ENCODE measurements around the gene ARNT2.

ARNT2 gene

GRCh38 chr15:80468796-80469195 is 64.6 kb downstream of the ARNT2 start:
- no peak for DNase-seq

- no peak for DNase-seq
These were observed 67.7 kb downstream of the ARNT2 start for GRCh38 chr15:80471881-80472280.

- no peak for DNase-seq
These were observed 69.4 kb downstream of the ARNT2 start for GRCh38 chr15:80473286-80474223.

GRCh38 chr15:80474224-80475215 is 70.3 kb downstream of the ARNT2 start:
- DNase-seq, result no peak

DNA sequence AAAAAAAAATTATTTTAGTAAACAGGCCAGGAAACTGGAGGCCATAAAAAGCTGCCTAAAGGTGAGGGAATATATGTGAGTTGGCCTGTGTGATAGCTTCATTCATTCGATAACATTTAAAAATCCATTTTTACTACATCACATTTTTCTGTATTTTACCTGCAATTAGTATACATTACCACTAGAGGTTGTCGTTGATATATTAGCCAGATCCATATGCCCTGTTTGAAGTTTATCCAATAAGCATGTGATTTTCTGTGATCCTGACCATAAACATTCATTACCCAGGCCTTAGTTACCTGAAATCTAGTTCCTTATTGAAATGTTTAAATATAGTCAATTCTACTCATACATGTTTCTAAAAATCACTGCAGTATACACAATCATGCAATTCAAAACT is 71.4 kb downstream of the ARNT2 start:
- DNase-seq, result no peak

DNA sequence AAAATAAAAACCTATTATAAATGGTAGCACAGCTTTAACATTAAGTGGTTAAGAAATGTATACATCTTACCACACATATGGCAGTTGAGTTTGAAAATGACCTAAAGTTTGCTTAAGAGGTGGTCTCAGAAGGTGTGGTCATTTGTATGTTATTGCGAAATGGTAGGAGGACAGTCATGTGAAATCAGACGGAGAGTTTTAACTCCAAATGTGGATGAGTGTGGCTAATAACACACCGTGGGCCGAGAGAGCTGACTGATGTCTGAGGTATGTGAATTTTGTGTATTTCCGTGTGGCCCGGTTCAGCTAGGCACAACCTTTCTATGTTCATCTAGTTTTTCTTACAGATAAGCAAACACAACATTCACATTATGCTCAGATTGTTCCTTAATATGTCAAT is 71.9 kb downstream of the ARNT2 start:
- no peak for DNase-seq

- DNase-seq, result no peak
These were observed 73.9 kb downstream of the ARNT2 start for GRCh38 chr15:80478075-80478474.

DNA sequence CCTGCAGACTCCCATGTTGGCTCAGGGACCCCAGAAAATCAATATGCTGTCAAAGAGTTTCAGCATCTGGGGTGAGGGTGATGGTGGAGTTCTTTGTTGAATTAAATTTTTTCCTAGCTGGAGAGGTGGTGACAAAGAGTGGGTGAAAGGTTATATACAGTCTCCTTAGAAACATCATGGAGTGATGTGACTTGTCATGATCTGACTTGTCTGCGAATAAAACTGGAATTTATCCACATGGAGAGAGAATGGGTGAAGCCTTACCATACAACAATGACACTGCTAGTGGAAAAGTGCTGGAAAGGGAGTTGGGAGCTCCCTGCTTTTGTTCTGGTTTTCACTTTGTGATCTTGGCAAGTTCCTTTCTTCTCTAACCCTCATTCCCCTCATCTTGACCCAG is 75.0 kb downstream of the ARNT2 start:
- DNase-seq, result no peak

GRCh38 chr15:80480171-80480811 is 76.1 kb downstream of the ARNT2 start:
- no peak for DNase-seq

GRCh38 chr15:80480909-80481308 is 76.7 kb downstream of the ARNT2 start:
- no peak for DNase-seq

DNA sequence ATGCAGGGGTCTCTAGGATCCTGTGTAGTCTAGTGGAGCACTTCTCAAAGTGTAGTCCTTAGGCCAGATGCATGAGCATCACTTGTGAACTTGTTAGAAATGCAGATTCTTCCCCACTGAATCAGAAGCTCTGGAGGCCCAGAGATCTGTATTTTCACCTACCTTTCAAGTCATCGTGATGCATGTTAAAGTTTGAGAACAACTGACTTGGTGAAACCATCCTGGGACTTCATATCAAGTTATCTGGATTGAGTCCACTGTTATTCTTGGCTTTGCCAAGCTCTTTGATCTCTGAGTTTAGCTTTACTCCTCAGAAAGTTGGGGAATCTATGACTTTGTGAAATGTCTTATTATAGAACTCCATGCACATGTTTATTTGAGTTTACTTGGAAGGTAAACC is 78.5 kb downstream of the ARNT2 start:
- DNase-seq, result no peak

DNA sequence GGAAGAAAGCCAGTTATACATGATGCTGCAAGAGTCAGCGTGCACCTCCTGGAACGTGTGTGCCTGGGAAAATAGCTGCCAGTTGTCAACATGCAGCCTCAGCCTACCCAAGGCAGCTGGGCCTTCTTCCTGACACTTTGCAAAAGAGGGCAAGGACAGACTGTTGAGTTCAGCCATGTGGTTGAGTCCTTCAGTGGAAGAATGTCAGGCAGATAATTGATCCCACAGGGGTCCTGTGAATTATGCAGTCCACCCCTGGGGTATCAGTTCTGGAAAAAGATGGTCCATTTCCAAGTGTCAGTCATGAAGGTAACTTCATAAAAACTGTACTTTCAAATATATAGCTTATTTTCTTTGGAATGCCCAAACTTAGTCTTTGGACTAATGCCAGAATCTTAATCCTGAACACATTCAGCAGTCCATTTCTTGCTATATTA is 79.6 kb downstream of the ARNT2 start:
- no peak for DNase-seq

DNA sequence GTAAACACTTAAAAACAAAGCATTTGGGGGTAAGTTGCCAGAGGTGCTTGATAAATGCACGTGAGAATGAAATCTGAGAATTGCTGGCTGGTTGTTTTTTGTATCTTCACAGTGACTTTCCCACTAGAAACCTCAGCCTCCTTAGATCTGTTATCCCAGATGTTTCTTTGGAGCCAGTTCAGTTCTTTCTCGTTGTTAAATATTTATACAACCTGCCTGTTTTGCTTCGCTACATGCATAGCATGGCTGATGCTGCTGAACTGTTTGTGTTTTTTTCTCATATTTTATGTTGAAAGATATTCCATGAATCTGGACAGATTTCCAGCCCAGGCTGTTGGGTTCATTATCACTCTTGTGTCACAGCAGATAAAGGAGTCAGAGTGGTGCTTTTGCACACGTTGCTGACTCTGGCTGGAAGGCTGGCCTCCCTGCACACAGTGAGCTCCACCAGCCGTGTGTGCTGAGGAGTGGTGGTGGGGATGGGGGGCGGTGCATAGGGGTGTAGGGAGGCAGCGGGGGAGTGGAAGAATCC is 80.2 kb downstream of the ARNT2 start:
- DNase-seq, result no peak

GRCh38 chr15:80485370-80486164 is 81.4 kb downstream of the ARNT2 start:
- no peak for DNase-seq

- DNase-seq, result no peak
These were observed 83.7 kb downstream of the ARNT2 start for GRCh38 chr15:80487839-80488390.

DNA sequence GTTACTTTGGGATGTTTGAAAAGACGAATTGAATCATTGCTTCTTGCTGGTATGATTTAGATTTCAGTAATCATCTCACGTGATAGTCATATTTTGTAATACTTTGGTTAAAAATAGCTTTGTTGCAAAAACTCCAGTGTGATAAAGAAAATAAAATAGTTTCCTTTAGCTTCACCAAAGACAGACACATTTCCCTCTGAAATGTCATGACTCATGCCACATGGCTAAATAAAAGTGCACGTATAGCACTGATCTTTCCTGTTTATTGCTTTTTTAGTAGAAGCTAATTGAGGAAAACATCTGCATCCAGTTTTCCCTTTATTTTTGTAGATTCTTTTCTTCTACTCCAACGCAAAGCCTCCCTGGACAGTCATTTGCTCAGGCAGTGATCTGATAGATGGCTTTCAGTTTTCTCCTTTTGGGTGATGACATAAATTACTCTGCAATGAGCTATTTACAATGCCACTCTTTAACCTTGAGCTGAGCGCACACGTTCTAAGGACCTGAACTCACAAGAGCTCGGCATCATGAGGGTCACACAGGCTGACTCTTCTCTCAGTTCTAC is 84.9 kb downstream of the ARNT2 start:
- DNase-seq, result no peak

- DNase-seq, result no peak
These were observed 86.3 kb downstream of the ARNT2 start for GRCh38 chr15:80490431-80490990.

GRCh38 chr15:80491163-80491847 is 87.1 kb downstream of the ARNT2 start:
- DNase-seq, result no peak

DNA sequence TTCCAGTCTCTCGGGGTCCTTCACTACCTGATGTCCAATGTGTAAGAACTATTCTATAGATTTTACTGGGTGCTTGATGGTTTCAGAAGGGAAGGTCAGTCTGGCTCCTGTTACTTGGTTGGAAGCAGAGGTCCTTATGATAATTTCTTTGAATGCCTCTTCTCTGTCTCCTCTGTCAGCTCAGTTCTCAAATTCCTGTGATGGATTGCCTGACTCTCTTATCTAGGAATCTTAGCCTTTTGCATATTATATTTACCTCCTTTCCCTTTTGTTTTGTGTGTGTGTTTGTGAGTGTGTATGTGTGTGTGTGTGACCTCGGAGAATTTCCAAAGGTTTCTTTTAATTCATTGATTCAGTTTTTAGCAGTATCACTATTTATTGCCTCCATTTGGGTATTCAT is 88.2 kb downstream of the ARNT2 start:
- no peak for DNase-seq

DNA sequence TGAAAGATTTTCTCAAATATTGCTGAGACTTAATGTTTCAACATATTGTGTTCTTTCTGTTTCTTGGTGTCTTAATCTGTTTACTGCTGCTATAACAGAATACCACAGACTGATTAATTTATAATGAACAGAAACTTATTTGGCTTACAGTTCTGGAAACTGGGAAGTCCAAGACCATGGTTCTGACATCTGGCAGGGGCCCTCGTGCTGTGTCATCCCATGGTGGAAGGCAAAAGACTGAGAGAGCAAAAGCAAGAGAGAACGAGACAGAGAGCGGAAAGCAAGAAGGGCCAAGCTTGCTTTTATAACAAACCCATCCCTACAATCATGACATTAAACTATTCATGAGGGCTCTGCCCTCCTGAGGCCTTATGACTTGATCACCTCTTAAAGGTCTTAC is 88.7 kb downstream of the ARNT2 start:
- no peak for DNase-seq
